Suprapubic skin (tissue), 4 donors: ENCODE results near the gene CRYZ.

Source experiments
- CTCF ChIP-seq, 2 donors: fragments of 200-600 bp in 1 of 2; fragments of 450-650 bp in 1 of 2; sonication (generic) in 1 of 2; IDR thresholded peaks; one replicate each; pipeline ENCODE4 v1.5.1; 2016 to 2019; ENCODE audit warnings: antibody characterized with exemption in 2 of 2, mild to moderate bottlenecking in 1 of 2, moderate library complexity in 1 of 2
- POLR2A ChIP-seq, 2 donors: fragments of 450-650 bp; IDR thresholded peaks; one replicate each; pipeline ENCODE4 v1.6.1; 2017; ENCODE audit warnings: antibody characterized with exemption in 2 of 2, mild to moderate bottlenecking in 2 of 2, moderate library complexity in 2 of 2
- POLR2AphosphoS5 ChIP-seq, 3 donors: sonication (generic); formaldehyde crosslinking; IDR thresholded peaks; one replicate each; pipeline ENCODE4 v1.6.1; 2017; ENCODE audit warnings: antibody characterized with exemption in 3 of 3

- TF ChIP-seq CTCF (IDR thresholded peaks at IDR 0.05) (no peak), POLR2A (IDR thresholded peaks at IDR 0.05) (no peak), POLR2AphosphoS5 (IDR thresholded peaks at IDR 0.05) (no peak)
Observed at GRCh38 chr1:74681449-74681848, 51.4 kb downstream of the CRYZ start.
